ENCODE results near the gene COL4A1.

COL4A1 gene

DNA sequence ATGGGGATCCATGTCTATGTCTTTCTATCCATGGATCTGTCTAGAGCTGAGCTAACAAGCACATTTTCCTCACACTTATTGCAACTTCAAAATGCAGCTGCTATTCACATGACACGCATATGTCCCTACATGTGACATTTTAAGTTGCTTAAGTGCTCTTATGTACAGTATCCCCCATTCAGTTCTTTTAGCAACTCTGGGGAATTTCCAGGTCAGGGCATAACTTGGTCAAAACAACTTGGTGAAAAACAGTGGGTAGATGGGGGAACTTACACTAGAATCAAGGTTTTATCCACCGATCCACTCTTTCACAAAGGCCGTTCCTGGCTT, 73.0 kb downstream of the COL4A1 start:
- TF ChIP-seq, protein P1, sequence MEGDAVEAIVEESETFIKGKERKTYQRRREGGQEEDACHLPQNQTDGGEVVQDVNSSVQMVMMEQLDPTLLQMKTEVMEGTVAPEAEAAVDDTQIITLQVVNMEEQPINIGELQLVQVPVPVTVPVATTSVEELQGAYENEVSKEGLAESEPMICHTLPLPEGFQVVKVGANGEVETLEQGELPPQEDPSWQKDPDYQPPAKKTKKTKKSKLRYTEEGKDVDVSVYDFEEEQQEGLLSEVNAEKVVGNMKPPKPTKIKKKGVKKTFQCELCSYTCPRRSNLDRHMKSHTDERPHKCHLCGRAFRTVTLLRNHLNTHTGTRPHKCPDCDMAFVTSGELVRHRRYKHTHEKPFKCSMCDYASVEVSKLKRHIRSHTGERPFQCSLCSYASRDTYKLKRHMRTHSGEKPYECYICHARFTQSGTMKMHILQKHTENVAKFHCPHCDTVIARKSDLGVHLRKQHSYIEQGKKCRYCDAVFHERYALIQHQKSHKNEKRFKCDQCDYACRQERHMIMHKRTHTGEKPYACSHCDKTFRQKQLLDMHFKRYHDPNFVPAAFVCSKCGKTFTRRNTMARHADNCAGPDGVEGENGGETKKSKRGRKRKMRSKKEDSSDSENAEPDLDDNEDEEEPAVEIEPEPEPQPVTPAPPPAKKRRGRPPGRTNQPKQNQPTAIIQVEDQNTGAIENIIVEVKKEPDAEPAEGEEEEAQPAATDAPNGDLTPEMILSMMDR (IDR thresholded peaks at IDR 0.05; ENCODE audit: low read depth, low read length, missing control alignments), result no peak
- no peak overlapping the region for H3K4me3 ChIP-seq (ENCODE audit: low read depth, low read length)
- DNase-seq (ENCODE audit: low read depth), result no peak

- no peak for DNase-seq (ENCODE audit: low read depth)
- TF ChIP-seq, protein P1 (IDR thresholded peaks at IDR 0.05; ENCODE audit: low read depth, low read length, missing control alignments), result no peak
- H3K4me3 ChIP-seq (ENCODE audit: low read depth, low read length), result no peak overlapping the region
Measured at GRCh38 chr13:110233181-110233950, 73.6 kb downstream of the COL4A1 start.

- DNase-seq (ENCODE audit: low read depth), result no peak
- TF ChIP-seq, protein P1 (IDR thresholded peaks at IDR 0.05; ENCODE audit: low read depth, low read length, missing control alignments), result no peak
- no peak overlapping the region for H3K4me3 ChIP-seq (ENCODE audit: low read depth, low read length)
Measured at GRCh38 chr13:110232756-110233155, 74.2 kb downstream of the COL4A1 start.

- H3K4me3 ChIP-seq (ENCODE audit: low read depth, low read length), result no peak overlapping the region
- TF ChIP-seq, protein P1 (IDR thresholded peaks at IDR 0.05; ENCODE audit: low read depth, low read length, missing control alignments), result no peak
- no peak for DNase-seq (ENCODE audit: low read depth)
Measured at GRCh38 chr13:110232142-110232541, 74.8 kb downstream of the COL4A1 start.

DNA sequence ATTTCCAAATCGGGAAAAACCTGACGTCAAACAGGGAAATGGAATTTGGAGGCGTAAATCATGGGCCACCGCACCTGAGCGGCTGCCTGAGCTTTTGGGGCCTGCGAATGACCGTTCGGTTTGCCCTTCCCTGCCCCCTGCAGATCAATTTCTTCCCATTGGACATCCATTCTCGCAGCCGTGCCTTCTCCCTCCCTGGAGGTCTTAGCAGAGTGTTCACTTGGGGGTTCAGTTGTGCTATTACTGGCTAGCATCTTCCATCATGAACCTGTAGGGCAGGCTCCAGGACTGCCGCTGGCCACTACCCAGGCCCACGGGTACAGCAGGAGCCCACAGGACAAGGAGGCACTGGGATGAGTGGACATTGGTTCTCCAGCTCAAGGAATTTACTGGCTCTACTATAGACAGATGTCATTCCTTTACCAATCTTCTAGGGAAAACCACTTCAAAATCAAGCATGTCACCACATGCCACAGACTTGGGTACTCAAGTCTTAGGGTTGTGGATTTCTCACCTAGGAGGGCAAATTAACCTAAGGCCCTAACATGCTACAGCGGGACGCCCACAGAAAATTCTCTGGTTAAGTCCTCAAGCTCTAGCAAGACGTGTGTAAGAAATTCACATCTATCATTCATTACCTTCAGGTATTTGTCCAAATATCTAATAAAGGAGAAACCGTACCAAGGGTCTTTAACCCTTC, 75.5 kb downstream of the COL4A1 start:
- no peak overlapping the region for H3K4me3 ChIP-seq (ENCODE audit: low read depth, low read length)
- no peak for DNase-seq (ENCODE audit: low read depth)
- TF ChIP-seq, protein P1 (IDR thresholded peaks at IDR 0.05; ENCODE audit: low read depth, low read length, missing control alignments), result no peak

DNA sequence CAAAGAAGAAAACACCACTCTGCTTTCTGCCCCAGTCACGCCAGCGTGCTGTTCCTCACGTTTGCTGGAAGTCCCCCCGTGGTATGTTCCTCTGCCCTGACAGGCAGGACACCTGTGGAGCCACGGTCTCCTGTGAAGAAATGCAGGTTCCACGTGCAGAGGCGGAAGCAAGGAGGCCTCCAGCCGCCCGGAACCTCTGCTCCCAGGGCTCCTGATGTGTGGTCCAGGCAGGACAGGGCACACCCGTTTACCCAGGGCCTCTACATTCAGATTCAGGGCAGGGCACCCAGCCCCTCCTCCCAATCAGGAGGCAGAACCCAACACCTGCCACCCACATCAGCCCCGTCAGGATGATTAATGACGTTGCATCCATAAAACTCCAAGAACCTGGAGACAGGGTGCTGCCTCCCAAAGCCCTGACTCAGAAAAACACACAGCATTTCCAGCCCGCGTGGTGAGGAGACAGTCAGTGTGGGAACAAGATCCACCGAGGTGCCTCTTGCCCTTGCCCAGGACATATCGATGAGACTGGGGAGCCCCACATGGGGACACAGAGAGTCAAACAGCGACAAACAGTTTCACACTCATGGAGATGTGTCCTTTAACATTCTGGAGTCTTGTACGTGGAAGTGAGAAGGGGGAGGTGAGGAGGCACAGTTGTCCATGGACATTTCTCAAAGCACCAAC, 76.2 kb downstream of the COL4A1 start:
- no peak for DNase-seq (ENCODE audit: low read depth)
- H3K4me3 ChIP-seq (ENCODE audit: low read depth, low read length), result no peak overlapping the region
- TF ChIP-seq, protein P1 (IDR thresholded peaks at IDR 0.05; ENCODE audit: low read depth, low read length, missing control alignments), result no peak

All from GM12864 (cell line).